Measurements from ENCODE around the gene SERINC1. TPM values are rescaled to one million over a fixed set of nuclear protein-coding genes. Genes with fewer than 3 reads are reported as not detected.
"Not testable (repeated sequence)": the region's sequence is repeated elsewhere in the genome, so short reads cannot be mapped to it uniquely, and the experiment has no call there.

Gene SERINC1
- total and polyA plus RNA-seq, 5 donors = 120 to 231 (median 200) TPM

DNA sequence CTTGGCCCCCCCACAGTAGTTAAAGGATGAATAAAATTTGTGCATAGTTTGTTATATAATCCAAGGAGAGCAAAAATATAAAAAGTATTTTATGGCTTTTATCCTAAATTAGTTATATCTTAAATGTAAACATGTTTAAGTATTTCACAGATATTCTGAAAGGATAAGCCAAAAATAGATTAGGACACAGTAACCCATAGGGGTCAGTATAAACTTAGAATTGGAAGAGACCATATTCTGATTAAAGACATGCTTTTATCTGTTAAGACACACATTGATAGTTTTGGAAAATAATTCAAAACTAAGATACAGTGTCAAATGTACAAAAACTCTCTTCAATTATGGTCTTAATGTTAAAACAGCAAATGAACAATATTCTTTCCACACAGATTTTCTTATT lies 4.5 kb upstream of the SERINC1 start:
- H3K9me3 ChIP-seq (ENCODE audit: control insufficient read depth, low read length) = no peaks in the 10 kb centered on the region
- no peak for DNase-seq

DNA sequence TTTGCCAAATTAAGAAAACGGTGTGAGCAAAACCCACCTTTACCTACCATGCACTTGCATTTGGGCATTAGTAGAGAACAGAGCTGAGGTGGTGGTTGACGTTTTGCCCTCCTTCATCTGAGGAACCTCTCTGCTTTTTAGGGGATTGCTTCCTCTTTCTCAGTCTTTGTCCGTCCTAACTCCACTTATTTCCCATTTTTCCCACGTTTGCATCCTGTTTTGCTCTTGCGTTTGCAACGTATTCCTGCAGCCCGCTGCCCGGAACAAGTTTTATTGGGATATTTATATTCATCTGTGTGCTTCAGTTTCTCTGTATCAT lies 374 bp upstream of the SERINC1 start:
- no peaks in the 10 kb centered on the region for H3K27me3 ChIP-seq (ENCODE audit: control insufficient read depth, insufficient read depth)
- peak overlapping the region; percentile 79 for H3K4me3 ChIP-seq (ENCODE audit: low read length)
- DNase-seq (no peak), ATAC-seq (peak in 1 of 2 donors; percentile 58)
- H3K4me1 ChIP-seq (ENCODE audit: control insufficient read depth, insufficient read depth, low read length) = peaks cover 2% of the 10 kb centered on the region
- WGBS = 4% methylated on average over 8 of the region's 8 CpGs
- H3K27ac ChIP-seq (ENCODE audit: low read length) = peak overlapping the region; percentile 89
- H3K9me3 ChIP-seq (ENCODE audit: control insufficient read depth, low read length) = no peaks in the 10 kb centered on the region
- intact Hi-C loops (cut with DNase I) = loop anchor here in 1 of 4 donors (10.0 kb wide), 1 partner anchor 77 kb away; the partner anchor contains the start of gene HSF2

More for the DNA sequence above, 4.5 kb upstream of the SERINC1 start:
- H3K4me3 ChIP-seq (ENCODE audit: low read length) = no peak overlapping the region
- no peak for ATAC-seq
- no peaks in the 10 kb centered on the region for H3K27me3 ChIP-seq (ENCODE audit: control insufficient read depth, insufficient read depth)
- no peak overlapping the region for H3K27ac ChIP-seq (ENCODE audit: low read length)
- H3K4me1 ChIP-seq (ENCODE audit: control insufficient read depth, insufficient read depth, low read length) = no peaks in the 10 kb centered on the region
- intact Hi-C loops (cut with DNase I) = loop anchor here in 1 of 4 donors (10.0 kb wide), 1 partner anchor 81 kb away; the partner anchor contains the start of gene HSF2

DNA sequence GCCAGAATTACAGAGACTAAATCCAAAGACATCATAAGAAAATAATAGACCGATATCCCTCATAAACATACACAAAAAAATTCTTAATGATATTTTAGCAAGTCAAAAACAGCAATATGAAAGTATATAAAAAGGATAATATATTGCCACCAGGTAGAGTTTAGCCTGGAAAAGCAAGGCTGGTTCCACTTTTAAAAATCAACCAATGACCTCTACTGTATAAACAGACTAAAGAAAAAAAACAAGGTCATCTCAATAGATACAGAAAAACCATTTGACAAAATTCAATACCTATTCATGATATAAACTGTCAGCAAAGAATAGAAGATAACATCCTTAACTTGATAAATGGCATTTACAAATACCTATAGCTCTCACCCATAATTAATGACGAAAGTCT lies 9.7 kb downstream of the SERINC1 start:
- ATAC-seq = no peak
- WGBS = 91% methylated on average over 2 of the region's 2 CpGs
- Histone ChIP-seq H3K27me3 (ENCODE audit: control insufficient read depth, insufficient read depth) (no peaks in the 10 kb centered on the region), H3K9me3 (ENCODE audit: control insufficient read depth, low read length) (no peaks in the 10 kb centered on the region), H3K4me1 (ENCODE audit: control insufficient read depth, insufficient read depth, low read length) (peaks cover 5% of the 10 kb centered on the region), H3K4me3 (ENCODE audit: low read length) (no peak overlapping the region), H3K27ac (ENCODE audit: low read length) (no peak overlapping the region)
- intact Hi-C loops (cut with DNase I) = no loop called here
- no peak for DNase-seq

DNA sequence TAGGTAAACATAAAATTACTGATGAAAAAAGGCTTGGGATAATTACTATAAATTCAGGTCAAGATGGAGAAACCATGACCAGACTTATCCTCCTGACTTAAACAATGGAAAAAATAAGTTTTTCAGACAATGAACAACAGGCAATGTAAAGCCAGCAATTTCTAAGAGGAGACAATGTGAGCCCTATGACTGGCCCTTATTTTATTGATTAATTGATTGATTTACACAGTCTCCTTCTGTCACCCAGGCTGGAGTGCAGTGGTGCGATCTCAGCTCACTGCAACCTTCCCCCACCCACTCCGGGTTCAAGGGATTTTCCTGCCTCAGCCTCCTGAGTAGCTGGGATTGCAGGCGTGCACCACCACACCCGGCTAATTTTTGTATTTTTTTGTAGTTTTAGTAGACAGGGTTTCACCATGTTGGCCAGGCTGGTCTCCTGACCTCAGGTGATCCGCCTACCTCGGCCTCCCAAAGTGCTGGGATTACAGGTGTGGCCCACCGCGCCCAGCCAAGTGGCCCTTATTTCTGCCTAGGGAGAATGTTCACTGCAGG lies 11.7 kb downstream of the SERINC1 start:
- intact Hi-C loops (cut with DNase I) = not testable (repeated sequence)

DNA sequence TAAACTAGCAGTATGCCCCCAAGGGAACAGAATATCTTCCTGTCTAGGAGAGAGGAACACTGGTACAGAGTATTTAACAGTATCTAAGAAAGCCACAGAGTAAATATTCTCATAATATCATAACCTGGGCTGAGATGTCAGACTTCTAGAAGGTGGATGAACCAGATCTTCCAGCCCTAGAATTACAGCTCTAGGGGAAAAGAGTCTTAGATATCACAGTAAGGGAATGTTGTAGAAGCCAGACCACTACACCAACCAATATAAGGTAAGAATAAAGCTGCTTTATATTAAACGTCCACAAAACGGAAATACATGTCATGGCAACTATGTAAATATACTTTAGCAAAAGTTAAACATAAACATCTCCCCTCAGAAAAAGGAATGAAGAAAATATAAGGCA lies 12.4 kb downstream of the SERINC1 start:
- WGBS = 42% methylated on average over 2 of the region's 2 CpGs
- intact Hi-C loops (cut with DNase I) = no loop called here
- Histone ChIP-seq H3K4me3 (ENCODE audit: low read length) (no peak overlapping the region), H3K4me1 (ENCODE audit: control insufficient read depth, insufficient read depth, low read length) (peaks cover 4% of the 10 kb centered on the region), H3K9me3 (ENCODE audit: control insufficient read depth, low read length) (no peaks in the 10 kb centered on the region), H3K27ac (ENCODE audit: low read length) (no peak overlapping the region), H3K27me3 (ENCODE audit: control insufficient read depth, insufficient read depth) (no peaks in the 10 kb centered on the region)
- ATAC-seq (no peak), DNase-seq (no peak)

More for the DNA sequence above, 11.7 kb downstream of the SERINC1 start:
- H3K4me1 ChIP-seq (ENCODE audit: control insufficient read depth, insufficient read depth, low read length); H3K4me3 ChIP-seq (ENCODE audit: low read length); H3K27ac ChIP-seq (ENCODE audit: low read length); H3K27me3 ChIP-seq (ENCODE audit: control insufficient read depth, insufficient read depth); H3K9me3 ChIP-seq (ENCODE audit: control insufficient read depth, low read length); ATAC-seq; DNase-seq: not testable (repeated sequence)
- 97% methylated on average over 8 of the region's 8 CpGs for WGBS

DNA sequence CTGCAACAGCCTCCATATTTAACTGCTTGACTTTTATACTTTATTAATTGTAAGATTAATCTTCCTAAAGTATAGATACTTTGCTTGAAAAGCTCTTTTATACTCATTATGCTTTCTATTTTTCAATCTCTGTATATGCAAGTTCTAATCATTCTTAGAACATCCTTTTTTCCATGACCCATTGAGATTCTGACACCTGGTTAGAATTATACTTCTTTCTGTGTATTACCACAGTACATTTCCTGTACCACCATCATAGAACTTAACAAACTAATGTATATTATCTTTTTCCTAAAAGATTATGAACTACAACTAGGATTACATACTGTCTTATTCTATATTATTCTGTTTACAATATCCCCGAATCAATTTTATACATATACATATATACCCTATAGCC lies 13.5 kb downstream of the SERINC1 start:
- no peak for ATAC-seq
- Histone ChIP-seq H3K4me1 (ENCODE audit: control insufficient read depth, insufficient read depth, low read length) (peaks cover 4% of the 10 kb centered on the region), H3K9me3 (ENCODE audit: control insufficient read depth, low read length) (no peaks in the 10 kb centered on the region), H3K27me3 (ENCODE audit: control insufficient read depth, insufficient read depth) (no peaks in the 10 kb centered on the region), H3K27ac (ENCODE audit: low read length) (no peak overlapping the region), H3K4me3 (ENCODE audit: low read length) (no peak overlapping the region)
- WGBS = 97% methylated on average over 1 of the region's 1 CpG
- no peak for DNase-seq
- intact Hi-C loops (cut with DNase I) = no loop called here

DNA sequence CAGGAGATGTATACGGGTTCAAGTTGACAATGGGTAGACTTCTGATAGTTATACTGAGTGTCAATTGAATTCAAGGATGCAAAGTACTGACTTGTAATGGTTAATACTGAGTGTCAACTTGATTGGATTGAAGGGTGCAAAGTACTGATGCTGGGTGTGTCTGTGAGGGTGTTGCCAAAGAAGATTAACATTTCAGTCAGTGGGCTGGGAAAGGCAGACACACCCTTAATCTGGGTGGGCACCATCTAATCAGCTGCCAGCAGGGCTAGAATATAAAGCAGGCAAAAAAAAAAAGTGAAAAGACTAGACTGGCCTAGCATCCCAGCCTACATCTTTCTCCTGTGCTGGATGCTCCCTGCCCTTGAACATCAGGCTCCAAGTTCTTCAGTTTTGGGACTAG lies 16.5 kb downstream of the SERINC1 start:
- DNase-seq; H3K27ac ChIP-seq (ENCODE audit: low read length); H3K4me3 ChIP-seq (ENCODE audit: low read length); ATAC-seq; intact Hi-C loops (cut with DNase I); H3K4me1 ChIP-seq (ENCODE audit: control insufficient read depth, insufficient read depth, low read length); H3K27me3 ChIP-seq (ENCODE audit: control insufficient read depth, insufficient read depth); H3K9me3 ChIP-seq (ENCODE audit: control insufficient read depth, low read length): not testable (repeated sequence)
- 95% methylated on average over 1 of the region's 1 CpG for WGBS

DNA sequence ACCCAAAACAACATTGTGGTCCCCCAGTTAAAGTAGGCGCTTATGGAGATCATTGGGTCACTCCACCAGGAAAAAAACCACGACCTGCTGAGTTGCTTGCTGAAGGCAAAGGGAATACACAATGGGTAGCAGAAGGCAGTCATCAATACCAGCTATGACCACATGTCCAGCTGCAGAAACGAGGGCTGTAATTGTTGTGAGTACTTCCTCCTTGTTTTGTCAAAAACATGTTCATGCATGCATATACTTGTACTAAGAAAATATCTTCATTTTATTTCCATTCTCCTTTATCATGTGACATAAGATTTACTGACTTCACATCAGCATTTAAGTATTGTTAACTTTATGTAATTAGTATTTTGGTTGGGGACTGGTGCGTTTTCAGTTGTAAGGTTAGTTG lies 16.9 kb downstream of the SERINC1 start:
- H3K9me3 ChIP-seq (ENCODE audit: control insufficient read depth, low read length) = no peaks in the 10 kb centered on the region
- intact Hi-C loops (cut with DNase I) = no loop called here
- no peak for DNase-seq
- no peak for ATAC-seq
- peaks cover 1% of the 10 kb centered on the region for H3K4me1 ChIP-seq (ENCODE audit: control insufficient read depth, insufficient read depth, low read length)
- WGBS = 83% methylated on average over 4 of the region's 4 CpGs
- no peak overlapping the region for H3K4me3 ChIP-seq (ENCODE audit: low read length)
- no peak overlapping the region for H3K27ac ChIP-seq (ENCODE audit: low read length)
- H3K27me3 ChIP-seq (ENCODE audit: control insufficient read depth, insufficient read depth) = no peaks in the 10 kb centered on the region

DNA sequence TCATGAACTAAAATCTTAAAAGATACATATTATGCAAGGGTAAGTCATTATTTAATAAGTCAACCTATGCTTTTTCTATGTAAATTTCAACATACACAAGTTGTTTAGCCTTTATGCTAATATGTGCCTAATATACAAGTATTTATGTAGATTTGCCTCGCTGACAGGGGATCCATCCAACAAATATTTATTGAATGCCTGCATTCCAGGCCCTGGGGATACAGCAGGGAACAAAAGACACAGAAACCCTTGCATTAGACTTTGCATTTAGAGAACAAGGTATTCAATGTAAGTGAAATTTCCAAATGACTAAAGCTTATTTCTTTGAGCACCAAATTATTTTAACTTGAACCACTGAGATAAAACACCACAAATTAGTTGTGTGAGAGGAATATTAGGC lies 19.1 kb downstream of the SERINC1 start:
- H3K27ac ChIP-seq (ENCODE audit: low read length) = no peak overlapping the region
- DNase-seq = no peak
- no peak overlapping the region for H3K4me3 ChIP-seq (ENCODE audit: low read length)
- WGBS = 53% methylated on average over 1 of the region's 1 CpG
- intact Hi-C loops (cut with DNase I) = no loop called here
- no peak for ATAC-seq
- H3K27me3 ChIP-seq (ENCODE audit: control insufficient read depth, insufficient read depth) = no peaks in the 10 kb centered on the region
- peaks cover 1% of the 10 kb centered on the region for H3K4me1 ChIP-seq (ENCODE audit: control insufficient read depth, insufficient read depth, low read length)
- no peaks in the 10 kb centered on the region for H3K9me3 ChIP-seq (ENCODE audit: control insufficient read depth, low read length)

DNA sequence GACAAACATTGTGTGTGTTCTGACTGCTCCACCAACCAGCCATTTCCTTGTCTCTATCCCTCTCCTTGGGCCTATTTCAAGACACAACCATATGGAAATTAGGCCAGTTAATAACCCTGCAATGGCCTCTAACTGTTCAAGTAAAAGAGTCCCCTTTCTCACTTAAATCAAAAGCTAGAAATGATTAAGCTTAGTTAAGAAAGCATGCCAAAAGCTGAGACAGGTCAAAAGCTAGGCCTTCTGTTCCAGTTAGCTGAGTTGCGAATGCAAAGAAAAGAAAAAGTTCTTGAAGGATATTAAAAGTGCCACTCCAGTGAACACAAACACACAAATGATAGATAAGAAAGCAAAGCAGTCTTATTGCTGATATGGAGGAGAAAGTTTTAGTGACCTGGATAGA lies 22.5 kb downstream of the SERINC1 start:
- Histone ChIP-seq H3K4me1 (ENCODE audit: control insufficient read depth, insufficient read depth, low read length) (no peaks in the 10 kb centered on the region), H3K4me3 (ENCODE audit: low read length) (no peak overlapping the region), H3K27ac (ENCODE audit: low read length) (no peak overlapping the region), H3K27me3 (ENCODE audit: control insufficient read depth, insufficient read depth) (no peaks in the 10 kb centered on the region), H3K9me3 (ENCODE audit: control insufficient read depth, low read length) (no peaks in the 10 kb centered on the region)
- DNase-seq (no peak), ATAC-seq (no peak)
- 100% methylated on average over 1 of the region's 1 CpG for WGBS
- intact Hi-C loops (cut with DNase I) = no loop called here

DNA sequence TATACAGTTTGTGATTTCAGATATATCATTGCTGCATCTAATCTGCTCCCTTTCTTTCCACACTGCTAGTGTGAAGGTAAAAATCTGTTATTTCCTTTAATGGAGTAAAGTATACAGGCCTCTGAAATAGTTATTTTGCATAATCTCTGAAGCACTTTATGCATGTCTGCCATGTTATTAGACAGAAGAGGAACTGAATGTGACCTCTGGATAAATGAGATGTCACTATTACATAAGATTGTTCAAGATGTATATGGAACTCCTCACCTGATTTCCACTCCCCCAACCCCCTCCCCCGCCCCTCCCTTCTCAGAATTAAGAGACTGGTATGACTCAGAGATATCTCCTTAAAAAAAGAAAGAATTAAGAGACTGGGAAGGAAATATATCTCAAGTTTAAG lies 26.3 kb downstream of the SERINC1 start:
- no peak overlapping the region for H3K4me3 ChIP-seq (ENCODE audit: low read length)
- no peaks in the 10 kb centered on the region for H3K9me3 ChIP-seq (ENCODE audit: control insufficient read depth, low read length)
- H3K27me3 ChIP-seq (ENCODE audit: control insufficient read depth, insufficient read depth) = no peaks in the 10 kb centered on the region
- no peak for ATAC-seq
- no peak for DNase-seq
- 100% methylated on average over 1 of the region's 1 CpG for WGBS
- H3K4me1 ChIP-seq (ENCODE audit: control insufficient read depth, insufficient read depth, low read length) = no peaks in the 10 kb centered on the region
- no peak overlapping the region for H3K27ac ChIP-seq (ENCODE audit: low read length)
- intact Hi-C loops (cut with DNase I) = no loop called here

DNA sequence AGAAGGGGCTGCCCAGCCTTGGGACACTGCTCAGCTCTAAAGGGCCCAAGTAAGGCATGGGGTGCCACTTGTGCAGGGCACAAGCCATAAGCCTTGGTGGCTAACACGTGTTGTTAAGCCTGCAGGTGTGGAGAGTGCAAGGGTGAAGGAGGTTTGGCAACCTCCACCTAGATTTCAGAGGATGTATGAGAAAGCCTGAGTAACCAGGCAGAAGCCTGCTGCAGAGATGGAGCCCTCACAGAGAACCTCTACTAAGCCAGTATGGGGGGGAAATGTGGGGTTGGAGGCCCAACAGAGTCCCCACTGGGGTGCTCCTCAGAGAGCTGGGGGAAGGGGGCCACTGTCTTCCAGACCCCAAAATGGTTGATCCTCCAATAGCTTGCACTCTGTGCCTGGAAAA lies 32.6 kb downstream of the SERINC1 start:
- no peak overlapping the region for H3K4me3 ChIP-seq (ENCODE audit: low read length)
- 98% methylated on average over 1 of the region's 1 CpG for WGBS
- H3K27me3 ChIP-seq (ENCODE audit: control insufficient read depth, insufficient read depth) = no peaks in the 10 kb centered on the region
- no peak for DNase-seq
- no peak overlapping the region for H3K27ac ChIP-seq (ENCODE audit: low read length)
- intact Hi-C loops (cut with DNase I) = no loop called here
- no peak for ATAC-seq
- H3K9me3 ChIP-seq (ENCODE audit: control insufficient read depth, low read length) = no peaks in the 10 kb centered on the region
- H3K4me1 ChIP-seq (ENCODE audit: control insufficient read depth, insufficient read depth, low read length) = no peaks in the 10 kb centered on the region
